Right lobe of liver (tissue), 6 donors: ENCODE data around the gene SLC31A2. TPM values are rescaled to one million over a fixed set of nuclear protein-coding genes. Genes with fewer than 3 reads are reported as not detected.
A peak's percentile ranks its signal among the peaks of the same experiment; 100 is the strongest.
"Not testable (repeated sequence)": the region's sequence is repeated elsewhere in the genome, so short reads cannot be mapped to it uniquely, and the experiment has no call there.

ENCODE experiments used
- ATAC-seq, 4 donors: fragments of 200-7000 bp; cut with Tn5 transposase; one replicate each; pipeline ENCODE4 v1.9.1; 2020; ENCODE audit warnings: mild to moderate bottlenecking in 4 of 4, moderate library complexity in 4 of 4
- DNase-seq, 3 donors: peaks; one replicate each; pipeline ENCODE4 v3.0.0-alpha.2; 2020
- H3K27ac ChIP-seq, 3 donors: fragments of 200-600 bp; one replicate each; pipeline ENCODE4 v1.8.0; 2022
- H3K27me3 ChIP-seq, 2 donors: fragments of 200-600 bp; one replicate each; pipeline ENCODE4 v1.8.0; 2022
- H3K36me3 ChIP-seq, 4 donors: fragments of 200-600 bp; sonication (generic) in 1 of 4; one replicate each; pipeline versions ENCODE4 v1.5.1 to v1.8.0; 2017 to 2022; ENCODE audit warnings: control low read depth in 1 of 4
- H3K4me1 ChIP-seq, 4 donors: fragments of 200-600 bp; sonication (generic) in 1 of 4; one replicate each; pipeline versions ENCODE4 v1.5.1 to v1.8.0; 2017 to 2022; ENCODE audit warnings: control low read depth in 1 of 4
- H3K4me3 ChIP-seq, 3 donors: fragments of 200-600 bp; one replicate each; pipeline ENCODE4 v1.8.0; 2022
- H3K9me3 ChIP-seq, 4 donors: fragments of 200-600 bp; sonication (generic) in 1 of 4; one replicate each; pipeline versions ENCODE4 v1.5.1 to v1.8.0; 2017 to 2022; ENCODE audit warnings: control low read depth in 1 of 4
- POLR2A ChIP-seq: fragments of 450-650 bp; IDR thresholded peaks from one replicate; pipeline ENCODE4 v1.6.1; 2017; ENCODE audit warnings: antibody characterized with exemption, mild to moderate bottlenecking
- WGBS: methylation state at CpG from one replicate; pipeline ENCODE4 v1.1.6; 2018; ENCODE audit warnings: low coverage, low lambda C conversion rate; ENCODE audit not compliant: insufficient coverage; ENCODE audit errors: missing lambda C conversion rate; 5-methylcytosine and 5-hydroxymethylcytosine counted together
- intact Hi-C, 2 donors: fragments of 100-400 bp; cut with DNase I; formaldehyde crosslinking; loops; one replicate each; pipeline versions ENCODE4 v1.11.2 to v1.14.1; 2022
- total RNA-seq, 6 experiments: library from RNA; depleted of rRNA in 2 of 6; stranded (reverse); fragments of >200 nt in 2 of 6; fragmentation: NEBNext Ultra II Directional in 3 of 6; extraction: Animal tissue kit (Norgen Biotek cat#: 25700) in 3 of 6; gene quantifications; one replicate each; pipeline versions ENCODE4 v1.1.0 to v1.2.4, GENCODE V29; 2016 to 2023
- TF ChIP-seq, protein P1 (sequence below), 4 donors: fragments of 200-600 bp in 3 of 4; fragments of 450-650 bp in 1 of 4; IDR thresholded peaks; one replicate each; pipeline versions ENCODE4 v1.5.1 to v1.8.0; 2016 to 2022; ENCODE audit warnings: antibody characterized with exemption in 4 of 4, mild to moderate bottlenecking in 2 of 4
- donor health status: DM: no; HTN: yes; CAD: no.
- donor health status: DM: no; HTN: no; CAD: no.
- donor health status: DM: no; HTN: no; CAD: no.
- donor health status: DM: no; HTN: yes; CAD: no.
- donor health status: DM: no; HTN: yes; CAD: no.

The SLC31A2 gene
- total RNA-seq, 6 experiments from 2014 or later: 11.5 to 43.4 (median 25.0) TPM

DNA sequence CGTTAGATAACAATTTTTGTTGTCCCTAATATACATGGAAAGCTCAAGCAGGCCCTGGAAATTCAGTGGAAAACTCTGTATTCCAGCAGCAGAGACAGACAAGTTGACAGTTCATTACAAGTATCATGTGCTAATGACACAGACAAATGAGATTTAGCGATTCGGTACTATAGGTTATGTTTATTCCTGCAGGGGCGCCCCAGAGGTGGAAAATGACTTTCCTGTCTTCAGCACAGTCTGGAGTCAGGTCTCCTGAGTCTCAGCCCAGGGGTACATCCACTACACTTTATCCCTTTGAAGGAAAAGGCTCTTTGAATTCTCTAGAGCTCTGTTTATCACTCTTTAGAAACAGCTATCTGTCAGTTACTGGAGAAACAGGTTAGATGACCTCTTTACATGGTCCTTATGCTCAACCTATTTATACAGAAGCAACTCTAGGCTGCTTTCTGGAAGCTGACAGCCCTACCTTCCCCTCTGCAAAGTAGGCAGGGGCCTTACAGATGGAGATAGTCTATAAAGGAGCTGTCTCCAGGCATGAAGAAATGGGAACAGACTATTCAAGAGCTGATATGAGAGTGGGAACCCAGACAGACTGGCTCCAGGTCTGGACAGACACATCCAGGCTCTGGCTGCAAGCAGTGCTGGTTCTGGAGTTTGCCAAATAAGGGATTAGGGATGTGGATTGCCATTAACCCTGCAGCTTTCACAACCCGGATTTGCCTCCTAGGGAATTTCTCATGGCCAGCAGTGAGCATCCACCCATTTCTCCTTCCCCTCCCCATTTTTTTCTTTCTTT lies 7.2 kb upstream of the SLC31A2 start:
- Histone ChIP-seq H3K4me1 (peaks cover 0 to 10% (median 4%) of the 10 kb centered on the region in 4 donors), H3K27ac (no peak overlapping the region), H3K27me3 (no peaks in the 10 kb centered on the region), H3K36me3 (no peaks in the 10 kb centered on the region), H3K4me3 (no peak overlapping the region), H3K9me3 (no peaks in the 10 kb centered on the region)
- DNase-seq (no peak), ATAC-seq (no peak)
- intact Hi-C loops: no loop called here
- TF ChIP-seq, protein P1, sequence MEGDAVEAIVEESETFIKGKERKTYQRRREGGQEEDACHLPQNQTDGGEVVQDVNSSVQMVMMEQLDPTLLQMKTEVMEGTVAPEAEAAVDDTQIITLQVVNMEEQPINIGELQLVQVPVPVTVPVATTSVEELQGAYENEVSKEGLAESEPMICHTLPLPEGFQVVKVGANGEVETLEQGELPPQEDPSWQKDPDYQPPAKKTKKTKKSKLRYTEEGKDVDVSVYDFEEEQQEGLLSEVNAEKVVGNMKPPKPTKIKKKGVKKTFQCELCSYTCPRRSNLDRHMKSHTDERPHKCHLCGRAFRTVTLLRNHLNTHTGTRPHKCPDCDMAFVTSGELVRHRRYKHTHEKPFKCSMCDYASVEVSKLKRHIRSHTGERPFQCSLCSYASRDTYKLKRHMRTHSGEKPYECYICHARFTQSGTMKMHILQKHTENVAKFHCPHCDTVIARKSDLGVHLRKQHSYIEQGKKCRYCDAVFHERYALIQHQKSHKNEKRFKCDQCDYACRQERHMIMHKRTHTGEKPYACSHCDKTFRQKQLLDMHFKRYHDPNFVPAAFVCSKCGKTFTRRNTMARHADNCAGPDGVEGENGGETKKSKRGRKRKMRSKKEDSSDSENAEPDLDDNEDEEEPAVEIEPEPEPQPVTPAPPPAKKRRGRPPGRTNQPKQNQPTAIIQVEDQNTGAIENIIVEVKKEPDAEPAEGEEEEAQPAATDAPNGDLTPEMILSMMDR (IDR thresholded peaks at IDR 0.05): no peak
- no peak for TF ChIP-seq POLR2A
- 82% methylated on average over 3 of the region's 5 CpGs for WGBS

DNA sequence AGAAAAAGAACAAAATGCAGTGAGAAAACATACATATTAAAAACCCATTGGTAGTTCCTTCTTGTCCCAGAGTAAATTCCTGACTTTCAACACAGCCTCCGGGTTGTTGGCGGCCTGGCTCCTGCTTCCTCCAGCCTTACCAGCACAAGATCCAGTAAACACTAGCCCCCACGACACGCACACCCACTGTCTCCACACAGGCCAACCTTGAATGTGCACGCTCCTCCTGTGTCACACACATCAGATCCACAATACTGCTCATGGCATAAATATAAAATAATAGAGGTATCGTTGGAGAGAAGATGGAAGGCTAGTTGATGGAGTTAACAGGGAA lies 2.5 kb upstream of the SLC31A2 start:
- TF ChIP-seq POLR2A: no peak
- TF ChIP-seq, protein P1 (IDR thresholded peaks at IDR 0.05): no peak
- no peak for ATAC-seq
- Histone ChIP-seq H3K27ac (no peak overlapping the region), H3K4me3 (no peak overlapping the region), H3K27me3 (no peaks in the 10 kb centered on the region), H3K4me1 (peaks cover 0 to 35% (median 9%) of the 10 kb centered on the region in 4 donors), H3K9me3 (no peaks in the 10 kb centered on the region), H3K36me3 (no peaks in the 10 kb centered on the region)
- intact Hi-C loops: no loop called here
- no peak for DNase-seq
- 82% methylated on average over 6 of the region's 6 CpGs for WGBS

DNA sequence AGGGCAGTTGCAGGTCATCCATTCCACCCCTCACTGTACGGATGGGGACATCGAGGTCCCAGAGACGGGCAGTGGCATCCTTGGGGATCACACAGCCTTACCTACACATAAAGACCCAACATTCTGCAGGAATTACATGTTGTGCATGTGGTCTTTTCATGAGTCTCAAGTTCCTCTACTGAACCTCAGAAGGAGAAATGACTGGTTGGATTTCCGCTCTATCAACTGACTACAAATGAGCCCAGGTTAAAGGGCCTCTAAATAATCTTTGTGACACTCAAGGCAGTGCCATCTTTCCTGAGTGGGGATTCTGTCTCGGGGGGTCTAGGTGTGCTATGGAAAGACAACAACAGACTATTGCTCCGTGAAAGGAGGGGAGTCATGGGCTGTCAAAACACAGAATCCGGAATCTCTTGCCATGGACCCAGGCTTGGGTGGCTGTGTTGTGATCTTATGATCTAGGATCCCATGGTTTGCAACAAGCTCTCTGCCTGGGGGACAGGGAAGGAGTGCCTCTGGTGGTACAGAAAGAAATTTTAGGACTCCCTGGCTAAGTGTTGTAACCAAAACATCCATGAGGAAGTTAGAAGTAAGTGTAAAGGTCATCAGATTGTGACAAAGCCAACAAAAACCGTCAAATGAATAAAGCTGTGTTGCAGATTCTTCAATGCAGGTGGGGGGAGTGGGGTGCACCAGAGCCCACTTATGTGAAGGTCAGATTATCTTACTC lies 1.9 kb upstream of the SLC31A2 start:
- TF ChIP-seq, protein P1 (IDR thresholded peaks at IDR 0.05): peak in 1 of 4 donors; percentile 14
- no peak for TF ChIP-seq POLR2A
- intact Hi-C loops: no loop called here
- WGBS: 70% methylated on average over 5 of the region's 8 CpGs
- H3K27ac ChIP-seq: no peak overlapping the region
- DNase-seq (no peak), ATAC-seq (no peak)
- H3K27me3 ChIP-seq: no peaks in the 10 kb centered on the region
- H3K36me3 ChIP-seq: no peaks in the 10 kb centered on the region
- no peak overlapping the region for H3K4me3 ChIP-seq
- H3K4me1 ChIP-seq: peaks cover 0 to 35% (median 9%) of the 10 kb centered on the region in 4 donors
- H3K9me3 ChIP-seq: no peaks in the 10 kb centered on the region

DNA sequence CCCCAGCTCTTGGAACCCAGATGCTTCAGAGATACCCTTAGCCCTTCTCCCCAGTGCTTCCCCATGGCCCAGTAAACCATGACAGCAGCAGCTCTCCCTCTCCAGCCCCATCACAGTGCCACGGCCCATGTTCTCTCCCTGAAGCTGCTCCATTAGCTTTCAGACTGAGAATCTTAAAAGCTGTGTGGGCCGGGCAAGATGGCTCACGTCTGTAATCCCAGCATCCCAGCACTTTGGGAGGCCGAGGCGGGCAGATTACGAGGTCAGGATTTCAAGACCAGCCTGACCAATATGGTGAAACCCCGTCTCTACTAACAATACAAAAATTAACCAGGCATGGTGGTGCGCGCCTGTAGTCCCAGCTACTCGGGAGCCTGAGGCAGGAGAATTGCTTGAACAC lies 1.2 kb upstream of the SLC31A2 start:
- 95% methylated on average over 6 of the region's 10 CpGs for WGBS
- H3K4me3 ChIP-seq, H3K9me3 ChIP-seq, H3K36me3 ChIP-seq, intact Hi-C loops, ATAC-seq, DNase-seq, H3K27me3 ChIP-seq, H3K27ac ChIP-seq: not testable (repeated sequence)
- H3K4me1 ChIP-seq: peaks cover 0 to 35% (median 9%) of the 10 kb centered on the region in 4 donors
